NCI-H2107 (cell line): Measurements from ENCODE around the gene FSTL1.

Experiments used
- DNase-seq: peaks from one replicate; lab custom pipeline; 2025; lab: John Stamatoyannopoulos, UW

FSTL1 gene

GRCh38 chr3:120440001-120440703 lies 10.6 kb downstream of the FSTL1 start:
- no peak for DNase-seq

GRCh38 chr3:120438665-120439370 lies 12.0 kb downstream of the FSTL1 start:
- no peak for DNase-seq

- DNase-seq: no peak
Observed at GRCh38 chr3:120438216-120438615, 12.6 kb downstream of the FSTL1 start.

GRCh38 chr3:120437559-120437958 lies 13.2 kb downstream of the FSTL1 start:
- no peak for DNase-seq

GRCh38 chr3:120436523-120437050 lies 14.2 kb downstream of the FSTL1 start:
- no peak for DNase-seq

- no peak for DNase-seq
Observed at GRCh38 chr3:120435621-120436020, 15.2 kb downstream of the FSTL1 start.

GRCh38 chr3:120433662-120434331 lies 17.0 kb downstream of the FSTL1 start:
- no peak for DNase-seq

GRCh38 chr3:120432150-120432860 lies 18.5 kb downstream of the FSTL1 start:
- no peak for DNase-seq

GRCh38 chr3:120429921-120430361 lies 20.9 kb downstream of the FSTL1 start:
- no peak for DNase-seq

- no peak for DNase-seq
Observed at GRCh38 chr3:120428924-120429323, 21.9 kb downstream of the FSTL1 start.

GRCh38 chr3:120427201-120427600 lies 23.6 kb downstream of the FSTL1 start:
- no peak for DNase-seq

GRCh38 chr3:120425572-120426250 lies 25.1 kb downstream of the FSTL1 start:
- DNase-seq: no peak

- no peak for DNase-seq
Observed at GRCh38 chr3:120424976-120425570, 25.7 kb downstream of the FSTL1 start.

GRCh38 chr3:120424506-120424905 lies 26.3 kb downstream of the FSTL1 start:
- DNase-seq: no peak

GRCh38 chr3:120423432-120423831 lies 27.4 kb downstream of the FSTL1 start:
- DNase-seq: no peak

- DNase-seq: no peak
Observed at GRCh38 chr3:120421926-120422325, 28.9 kb downstream of the FSTL1 start.

GRCh38 chr3:120420928-120421551 lies 29.8 kb downstream of the FSTL1 start:
- DNase-seq: no peak

GRCh38 chr3:120420360-120420759 lies 30.4 kb downstream of the FSTL1 start:
- no peak for DNase-seq

- DNase-seq: no peak
Observed at GRCh38 chr3:120419797-120420196, 31.0 kb downstream of the FSTL1 start.

GRCh38 chr3:120418866-120419490 lies 31.8 kb downstream of the FSTL1 start:
- DNase-seq: peak; percentile 64
